BLaER1 treated with 17β-estradiol and CSF1 and Interleukin-3, amounts not matched to agents 10 nM and 100 nM (cell line): ENCODE results near the gene FSIP1.

Experiments used
- H3K27ac ChIP-seq, 11 experiments: shearing (Covaris generic); formaldehyde crosslinking; 2 replicates each; pipeline ENCODE4 v1.8.1; 2022
- H3K27me3 ChIP-seq, 11 experiments: shearing (Covaris generic); formaldehyde crosslinking; 2 replicates each; pipeline ENCODE4 v1.8.1; 2022
- H3K36me3 ChIP-seq, 11 experiments: shearing (Covaris generic); formaldehyde crosslinking; 2 replicates each; pipeline ENCODE4 v1.8.1; 2022
- H3K4me1 ChIP-seq, 10 experiments: shearing (Covaris generic); formaldehyde crosslinking; 2 replicates each; pipeline ENCODE4 v1.8.1; 2022
- H3K4me2 ChIP-seq, 11 experiments: shearing (Covaris generic); formaldehyde crosslinking; 2 replicates each; pipeline ENCODE4 v1.8.1; 2022
- H3K4me3 ChIP-seq, 10 experiments: shearing (Covaris generic); formaldehyde crosslinking; 2 replicates each; pipeline ENCODE4 v1.8.1; 2022
- H3K9ac ChIP-seq, 11 experiments: shearing (Covaris generic); formaldehyde crosslinking; 2 replicates each; pipeline ENCODE4 v1.8.1; 2022
- H3K9me3 ChIP-seq, 11 experiments: shearing (Covaris generic); formaldehyde crosslinking; replicated peaks in 1 of 11; 2 replicates each; pipeline ENCODE4 v1.8.1; 2022
- H4K20me1 ChIP-seq, 11 experiments: shearing (Covaris generic); formaldehyde crosslinking; 2 replicates each; pipeline ENCODE4 v1.8.1; 2022
- Cebpa-rat ChIP-seq, 11 experiments: shearing (Covaris generic); IDR thresholded peaks; 2 replicates each; pipeline ENCODE4 v1.8.1; 2022

The FSIP1 gene

GRCh38 chr15:39639037-39639436 is 143.6 kb downstream of the FSIP1 start:
- Histone ChIP-seq H3K27me3 (no peaks in the 10 kb centered on the region), H3K36me3 (no peaks in the 10 kb centered on the region), H4K20me1 (no peaks in the 10 kb centered on the region), H3K27ac (no peak overlapping the region), H3K9ac (no peak overlapping the region), H3K9me3 (0 out of 22 replicates have a peak, but pooled peaks cover 0 to 5% (median 0%) of the 10 kb centered on the region in 11 experiments), H3K4me1 (no peaks in the 10 kb centered on the region), H3K4me3 (no peak overlapping the region), H3K4me2 (no peak overlapping the region)
- TF ChIP-seq Cebpa-rat (IDR thresholded peaks at IDR 0.05), result no peak

GRCh38 chr15:39638041-39638440 is 144.6 kb downstream of the FSIP1 start:
- Histone ChIP-seq H3K4me1 (no peaks in the 10 kb centered on the region), H3K4me2 (no peak overlapping the region), H3K36me3 (no peaks in the 10 kb centered on the region), H3K4me3 (no peak overlapping the region), H3K27ac (no peak overlapping the region), H3K9ac (no peak overlapping the region), H3K27me3 (no peaks in the 10 kb centered on the region), H4K20me1 (no peaks in the 10 kb centered on the region), H3K9me3 (0 out of 22 replicates have a peak, but pooled peaks cover 0 to 5% (median 0%) of the 10 kb centered on the region in 11 experiments)
- TF ChIP-seq Cebpa-rat (IDR thresholded peaks at IDR 0.05), result no peak

GRCh38 chr15:39631357-39631756 is 151.3 kb downstream of the FSIP1 start:
- H3K4me1 ChIP-seq, result peaks cover 12 to 38% (median 21%) of the 10 kb centered on the region in 10 experiments; a peak in 18 of 20 replicates
- TF ChIP-seq Cebpa-rat (IDR thresholded peaks at IDR 0.05), result no peak
- no peak overlapping the region for H3K4me3 ChIP-seq
- H3K4me2 ChIP-seq, result peak overlapping the region in 6 of 11 experiments; percentile 1 to 27 (median 22); a peak in 7 of 22 replicates
- H4K20me1 ChIP-seq, result no peaks in the 10 kb centered on the region
- H3K9ac ChIP-seq, result no peak overlapping the region
- H3K9me3 ChIP-seq, result peaks cover 0 to 12% (median 8%) of the 10 kb centered on the region in 11 experiments; a peak in 17 of 22 replicates
- H3K36me3 ChIP-seq, result no peaks in the 10 kb centered on the region
- H3K27me3 ChIP-seq, result no peaks in the 10 kb centered on the region
- no peak overlapping the region for H3K27ac ChIP-seq

- H3K4me2 ChIP-seq, result peak overlapping the region; percentile 30 to 66 (median 49); a peak in 18 of 22 replicates
- H3K27me3 ChIP-seq, result no peaks in the 10 kb centered on the region
- H3K4me1 ChIP-seq, result peaks cover 26 to 52% (median 33%) of the 10 kb centered on the region in 10 experiments
- H3K36me3 ChIP-seq, result no peaks in the 10 kb centered on the region
- H3K9ac ChIP-seq, result no peak overlapping the region
- H3K9me3 ChIP-seq, result peaks cover 0 to 19% (median 13%) of the 10 kb centered on the region in 11 experiments; a peak in 17 of 22 replicates
- no peak for TF ChIP-seq Cebpa-rat (IDR thresholded peaks at IDR 0.05)
- H3K4me3 ChIP-seq, result no peak overlapping the region
- no peaks in the 10 kb centered on the region for H4K20me1 ChIP-seq
- H3K27ac ChIP-seq, result peak overlapping the region in 3 of 11 experiments; percentile 23 to 53 (median 42); a peak in 4 of 22 replicates
These were observed 152.7 kb downstream of the FSIP1 start for GRCh38 chr15:39629906-39630305.

GRCh38 chr15:39629371-39629770 is 153.3 kb downstream of the FSIP1 start:
- no peak overlapping the region for H3K9ac ChIP-seq
- H3K27ac ChIP-seq, result peak overlapping the region in 4 of 11 experiments; percentile 3 to 53 (median 17); a peak in 6 of 22 replicates
- no peaks in the 10 kb centered on the region for H4K20me1 ChIP-seq
- peaks cover 0 to 19% (median 13%) of the 10 kb centered on the region in 11 experiments; a peak in 17 of 22 replicates for H3K9me3 ChIP-seq
- peak overlapping the region; percentile 30 to 66 (median 49) for H3K4me2 ChIP-seq
- no peaks in the 10 kb centered on the region for H3K27me3 ChIP-seq
- peaks cover 31 to 58% (median 38%) of the 10 kb centered on the region in 10 experiments for H3K4me1 ChIP-seq
- no peaks in the 10 kb centered on the region for H3K36me3 ChIP-seq
- TF ChIP-seq Cebpa-rat (IDR thresholded peaks at IDR 0.05), result no peak
- no peak overlapping the region for H3K4me3 ChIP-seq

- Histone ChIP-seq H3K4me1 (peaks cover 38 to 64% (median 45%) of the 10 kb centered on the region in 10 experiments), H3K27ac (peak overlapping the region in 4 of 11 experiments; percentile 3 to 53 (median 17); a peak in 6 of 22 replicates), H4K20me1 (no peaks in the 10 kb centered on the region), H3K36me3 (no peaks in the 10 kb centered on the region), H3K9me3 (peaks cover 0 to 19% (median 13%) of the 10 kb centered on the region in 11 experiments; a peak in 17 of 22 replicates), H3K9ac (no peak overlapping the region), H3K4me3 (no peak overlapping the region), H3K4me2 (peak overlapping the region; percentile 30 to 66 (median 49); a peak in 21 of 22 replicates), H3K27me3 (no peaks in the 10 kb centered on the region)
- TF ChIP-seq Cebpa-rat (IDR thresholded peaks at IDR 0.05), result no peak
These were observed 153.9 kb downstream of the FSIP1 start for GRCh38 chr15:39628546-39629257.

GRCh38 chr15:39628144-39628508 is 154.5 kb downstream of the FSIP1 start:
- Histone ChIP-seq H3K4me2 (peak overlapping the region in 4 of 11 experiments; percentile 49 to 66 (median 64); a peak in 4 of 22 replicates), H3K9me3 (peaks cover 0 to 19% (median 13%) of the 10 kb centered on the region in 11 experiments; a peak in 17 of 22 replicates), H3K27me3 (no peaks in the 10 kb centered on the region), H4K20me1 (no peaks in the 10 kb centered on the region), H3K4me3 (no peak overlapping the region), H3K27ac (peak overlapping the region in 2 of 11 experiments; percentile 16 to 23; a peak in 1 of 22 replicates), H3K9ac (no peak overlapping the region), H3K36me3 (no peaks in the 10 kb centered on the region), H3K4me1 (peaks cover 44 to 70% (median 51%) of the 10 kb centered on the region in 10 experiments)
- no peak for TF ChIP-seq Cebpa-rat (IDR thresholded peaks at IDR 0.05)

GRCh38 chr15:39627451-39628143 is 155.0 kb downstream of the FSIP1 start:
- Histone ChIP-seq H3K9me3 (peaks cover 0 to 19% (median 13%) of the 10 kb centered on the region in 11 experiments; a peak in 17 of 22 replicates), H3K27me3 (no peaks in the 10 kb centered on the region), H3K4me1 (peaks cover 47 to 75% (median 56%) of the 10 kb centered on the region in 10 experiments), H3K4me2 (peak overlapping the region in 1 of 11 experiments; percentile 66; a peak in 2 of 22 replicates), H3K4me3 (no peak overlapping the region), H3K27ac (peak overlapping the region in 1 of 11 experiments; percentile 16; a peak in 2 of 22 replicates), H4K20me1 (no peaks in the 10 kb centered on the region), H3K36me3 (no peaks in the 10 kb centered on the region), H3K9ac (no peak overlapping the region)
- no peak for TF ChIP-seq Cebpa-rat (IDR thresholded peaks at IDR 0.05)

GRCh38 chr15:39625856-39626255 is 156.8 kb downstream of the FSIP1 start:
- peaks cover 0 to 19% (median 13%) of the 10 kb centered on the region in 11 experiments; a peak in 17 of 22 replicates for H3K9me3 ChIP-seq
- peak overlapping the region in 7 of 11 experiments; percentile 61 to 90 (median 81); a peak in 12 of 22 replicates for H3K27ac ChIP-seq
- no peak overlapping the region for H3K4me3 ChIP-seq
- peak overlapping the region in 1 of 11 experiments; percentile 71; a peak in 3 of 22 replicates for H3K9ac ChIP-seq
- H4K20me1 ChIP-seq, result no peaks in the 10 kb centered on the region
- H3K36me3 ChIP-seq, result no peaks in the 10 kb centered on the region
- peaks cover 42 to 73% (median 51%) of the 10 kb centered on the region in 10 experiments for H3K4me1 ChIP-seq
- H3K4me2 ChIP-seq, result peak overlapping the region; percentile 58 to 89 (median 79); a peak in 16 of 22 replicates
- H3K27me3 ChIP-seq, result no peaks in the 10 kb centered on the region
- no peak for TF ChIP-seq Cebpa-rat (IDR thresholded peaks at IDR 0.05)
